K562 (cell line): ENCODE results near the gene CDC123. TPM values are rescaled to one million over a fixed set of nuclear protein-coding genes. Genes with fewer than 3 reads are reported as not detected.

ENCODE experiments used
- BCL6 ChIP-seq: fragments of 250-450 bp; sonication (Bioruptor Pico); IDR thresholded peaks from 2 replicates; pipeline ENCODE4 v1.4.0; 2020
- BCLAF1 ChIP-seq, 2 experiments: fragments of 450-650 bp in 1 of 2; IDR thresholded peaks; 2 replicates each; pipeline ENCODE4 v1.6.1; 2011 to 2017; ENCODE audit warnings: low read depth in 2 of 2, antibody characterized with exemption in 1 of 2, borderline replicate concordance in 1 of 2, low read length in 1 of 2, mild to moderate bottlenecking in 1 of 2, mixed read lengths in 1 of 2; ENCODE audit not compliant: control insufficient read depth in 1 of 2
- CUX1 ChIP-seq: fragments of 200-800 bp; sonication (Bioruptor generic); IDR thresholded peaks from 2 replicates; pipeline ENCODE4 v1.6.1; 2016; ENCODE audit warnings: missing genetic modification characterization, missing compliant biosample characterization
- DDX20 ChIP-seq: fragments of 450-650 bp; IDR thresholded peaks from 2 replicates; pipeline ENCODE4 v1.6.1; 2016; ENCODE audit warnings: missing genetic modification characterization, low read depth, mild to moderate bottlenecking, missing compliant biosample characterization, moderate library complexity
- ESRRA ChIP-seq: fragments of 450-650 bp; IDR thresholded peaks from 2 replicates; pipeline ENCODE4 v1.6.1; 2014; ENCODE audit warnings: low read depth, mild to moderate bottlenecking, moderate library complexity, borderline replicate concordance
- NCOR1 ChIP-seq: fragments of 450-650 bp; IDR thresholded peaks from 2 replicates; pipeline ENCODE4 v1.6.1; 2016; ENCODE audit warnings: mild to moderate bottlenecking, moderate library complexity
- NFATC3 ChIP-seq: fragments of 450-650 bp; IDR thresholded peaks from 2 replicates; pipeline ENCODE4 v1.6.1; 2017; ENCODE audit warnings: mild to moderate bottlenecking
- NR3C1 ChIP-seq: sonication (generic); formaldehyde crosslinking; IDR thresholded peaks from 2 replicates; pipeline ENCODE4 v1.8.1; 2022; ENCODE audit warnings: missing genetic modification reagents
- PATZ1 ChIP-seq: fragments of 250-450 bp; sonication (Bioruptor Pico); IDR thresholded peaks from 2 replicates; pipeline ENCODE4 v1.5.0; 2020; ENCODE audit warnings: mild to moderate bottlenecking, borderline replicate concordance
- PURB ChIP-seq: sonication (generic); formaldehyde crosslinking; IDR thresholded peaks from 2 replicates; pipeline ENCODE4 v1.9.0; 2021; ENCODE audit warnings: low read depth, mild to moderate bottlenecking, missing genetic modification reagents
- SIN3A ChIP-seq, 2 experiments: fragments of 150-350 bp in 1 of 2; IDR thresholded peaks; 2 replicates each; pipeline ENCODE4 v1.6.1; 2011 to 2016; ENCODE audit warnings: borderline replicate concordance in 2 of 2, low read depth in 2 of 2, low read length in 2 of 2, mild to moderate bottlenecking in 2 of 2, moderate library complexity in 2 of 2; ENCODE audit not compliant: control insufficient read depth in 1 of 2
- SIN3B ChIP-seq: fragments of 450-650 bp; IDR thresholded peaks from 2 replicates; pipeline ENCODE4 v1.6.1; 2017; ENCODE audit warnings: low read depth, mild to moderate bottlenecking, moderate library complexity
- SRSF1 ChIP-seq: fragments of 200-400 bp; formaldehyde crosslinking; IDR thresholded peaks from 2 replicates; pipeline ENCODE4 v1.6.1; 2017; ENCODE audit warnings: mild to moderate bottlenecking, low read depth, low read length, moderate library complexity
- TEAD1 ChIP-seq, 2 experiments: fragments of 450-650 bp in 1 of 2; sonication (generic) in 1 of 2; formaldehyde crosslinking; IDR thresholded peaks; 2 replicates each; pipeline versions ENCODE4 v1.4.0 to v1.8.0; 2020 to 2022; ENCODE audit warnings: mild to moderate bottlenecking in 2 of 2, missing genetic modification reagents in 1 of 2
- ZBTB26 ChIP-seq: fragments of 450-650 bp; formaldehyde crosslinking; IDR thresholded peaks from 2 replicates; pipeline ENCODE4 v1.4.0; 2022; ENCODE audit warnings: missing genetic modification characterization
- ZFX ChIP-seq: sonication (generic); formaldehyde crosslinking; IDR thresholded peaks from 2 replicates; pipeline ENCODE4 v1.8.0; 2022; ENCODE audit warnings: mild to moderate bottlenecking, missing genetic modification reagents, moderate library complexity
- ZNF445 ChIP-seq: fragments of 250-450 bp; sonication (Bioruptor Pico); IDR thresholded peaks from 2 replicates; pipeline ENCODE4 v1.4.0; 2020; ENCODE audit warnings: low read depth, mild to moderate bottlenecking, moderate library complexity
- polyA plus RNA-seq, 8 experiments: library from polyadenylated mRNA; depleted of rRNA in 4 of 8; stranded (reverse) in 5 of 8; unstranded in 3 of 8; fragments of >200 nt; fragmentation: Nextera tagmentation in 2 of 8; fragmentation: Illumina TruSeq in 1 of 8; extraction: Ambion mirVana in 2 of 8; extraction: Trizol in 1 of 8; gene quantifications; 2 replicates each; pipeline versions ENCODE4 v1.2.1 to v1.2.3, GENCODE V29; 2011 to 2014; ENCODE audit warnings: inconsistent platforms in 1 of 8, missing spikeins in 1 of 8
- total RNA-seq, 7 experiments: library from RNA; depleted of rRNA in 6 of 7; stranded (reverse); fragments of >200 nt in 6 of 7; fragmentation: Illumina TruSeq in 2 of 7; extraction: Trizol in 2 of 7; gene quantifications; 2 replicates each; pipeline versions ENCODE4 v1.2.1 to v1.2.3, GENCODE V29; 2011 to 2021; ENCODE audit warnings: low replicate concordance in 1 of 7

The CDC123 gene
- total and polyA plus RNA-seq, 9 of the 15 experiments (the other 6 are each of a cell fraction or from before 2014, with no cell fraction given) = 137 to 288 (median 175) TPM

- no peak for TF ChIP-seq BCL6 (CRISPR knock-in tag)
- TF ChIP-seq TEAD1 (CRISPR knock-in tag; IDR thresholded peaks at IDR 0.05) = no peak
- TF ChIP-seq NR3C1 (CRISPR knock-in tag) = no peak
- TF ChIP-seq SRSF1 = no peak
- no peak for TF ChIP-seq DDX20
- TF ChIP-seq SIN3A (IDR thresholded peaks at IDR 0.05; ENCODE audit: borderline replicate concordance in 2 of 2, control insufficient read depth in 1 of 2, low read depth in 2 of 2, low read length in 2 of 2) = no peak
- TF ChIP-seq PURB (CRISPR knock-in tag) = no peak
- TF ChIP-seq SIN3B = no peak
- no peak for TF ChIP-seq CUX1
- TF ChIP-seq NCOR1 = peak; percentile 86
- TF ChIP-seq ZNF445 (CRISPR knock-in tag) = no peak
- no peak for TF ChIP-seq BCLAF1 (IDR thresholded peaks at IDR 0.05; ENCODE audit: borderline replicate concordance in 1 of 2, control insufficient read depth in 1 of 2, low read depth in 2 of 2, low read length in 1 of 2)
- no peak for TF ChIP-seq PATZ1 (CRISPR knock-in tag)
- TF ChIP-seq NFATC3 = no peak
- no peak for TF ChIP-seq ZBTB26
- no peak for TF ChIP-seq ESRRA
- TF ChIP-seq ZFX (CRISPR knock-in tag) = no peak
These were observed 12.5 kb downstream of the CDC123 start (continued) for GRCh38 chr10:12208460-12208859.
